Esophagus muscularis mucosa (tissue), 4 donors: ENCODE data around the gene LARGE1.

Experiments
- EP300 ChIP-seq: sonication (generic); formaldehyde crosslinking; IDR thresholded peaks from one replicate; pipeline ENCODE4 v1.6.1; 2017; ENCODE audit warnings: antibody characterized with exemption
- POLR2A ChIP-seq: fragments of 450-650 bp; IDR thresholded peaks from one replicate; pipeline ENCODE4 v1.6.1; 2017; ENCODE audit warnings: antibody characterized with exemption, moderate library complexity, mild to moderate bottlenecking, low read depth
- POLR2AphosphoS5 ChIP-seq, 2 donors: sonication (generic); formaldehyde crosslinking; IDR thresholded peaks; one replicate each; pipeline ENCODE4 v1.6.1; 2017; ENCODE audit warnings: antibody characterized with exemption in 2 of 2
- TF ChIP-seq, protein P1 (sequence below), 3 experiments: fragments of 200-600 bp in 2 of 3; fragments of 450-650 bp in 1 of 3; sonication (generic) in 2 of 3; IDR thresholded peaks; one replicate each; pipeline ENCODE4 v1.5.1; 2017 to 2019; ENCODE audit warnings: antibody characterized with exemption in 3 of 3, mild to moderate bottlenecking in 2 of 3, moderate library complexity in 1 of 3

DNA sequence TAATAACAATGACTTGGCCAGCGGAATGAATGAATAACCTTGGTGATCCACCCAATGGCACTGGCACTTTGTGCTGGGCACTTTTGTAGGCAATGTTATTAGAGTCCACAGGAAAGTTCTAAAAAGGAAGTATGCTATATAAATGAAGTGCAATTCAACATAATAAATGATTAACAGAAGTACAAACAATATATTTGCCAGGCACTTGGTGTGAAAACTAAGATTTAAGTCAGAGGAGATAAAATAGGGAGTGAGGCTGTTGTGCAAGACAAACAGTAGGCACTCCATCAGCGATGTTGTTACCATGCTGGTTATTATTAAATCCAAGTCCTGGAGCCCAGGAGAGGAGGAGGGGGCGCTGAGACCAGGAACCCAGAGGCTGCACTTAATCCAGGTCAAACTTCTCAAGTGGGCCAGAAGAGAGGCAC is 173.8 kb downstream of the LARGE1 start:
- TF ChIP-seq, protein P1, sequence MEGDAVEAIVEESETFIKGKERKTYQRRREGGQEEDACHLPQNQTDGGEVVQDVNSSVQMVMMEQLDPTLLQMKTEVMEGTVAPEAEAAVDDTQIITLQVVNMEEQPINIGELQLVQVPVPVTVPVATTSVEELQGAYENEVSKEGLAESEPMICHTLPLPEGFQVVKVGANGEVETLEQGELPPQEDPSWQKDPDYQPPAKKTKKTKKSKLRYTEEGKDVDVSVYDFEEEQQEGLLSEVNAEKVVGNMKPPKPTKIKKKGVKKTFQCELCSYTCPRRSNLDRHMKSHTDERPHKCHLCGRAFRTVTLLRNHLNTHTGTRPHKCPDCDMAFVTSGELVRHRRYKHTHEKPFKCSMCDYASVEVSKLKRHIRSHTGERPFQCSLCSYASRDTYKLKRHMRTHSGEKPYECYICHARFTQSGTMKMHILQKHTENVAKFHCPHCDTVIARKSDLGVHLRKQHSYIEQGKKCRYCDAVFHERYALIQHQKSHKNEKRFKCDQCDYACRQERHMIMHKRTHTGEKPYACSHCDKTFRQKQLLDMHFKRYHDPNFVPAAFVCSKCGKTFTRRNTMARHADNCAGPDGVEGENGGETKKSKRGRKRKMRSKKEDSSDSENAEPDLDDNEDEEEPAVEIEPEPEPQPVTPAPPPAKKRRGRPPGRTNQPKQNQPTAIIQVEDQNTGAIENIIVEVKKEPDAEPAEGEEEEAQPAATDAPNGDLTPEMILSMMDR (IDR thresholded peaks at IDR 0.05) = no peak
- no peak for TF ChIP-seq POLR2A
- TF ChIP-seq EP300 = no peak
- no peak for TF ChIP-seq POLR2AphosphoS5 (IDR thresholded peaks at IDR 0.05)
